ENCODE data around the gene SMCR8. TPM values are rescaled to one million over a fixed set of nuclear protein-coding genes. Genes with fewer than 3 reads are reported as not detected.

SMCR8 gene

Small RNAs within 50 kb of the gene (microRNA-seq; reads per million reads assigned to microRNA genes)
- gene MIR6778 = not detected

Measured in HL-60 (cell line).